PC-9 (cell line): ENCODE measurements around the gene SCLY. TPM values are rescaled to one million over a fixed set of nuclear protein-coding genes. Genes with fewer than 3 reads are reported as not detected.

Experiments used
- BruUV-seq: library from RNA; stranded (reverse); fragments of 400-500 nt; replicated peaks from 2 replicates; lab custom pipeline; 2021; lab: Mats Ljungman, UMichigan
- CTCF ChIA-PET: fragments of 300-600 bp; sonication (Branson Sonifier 250); formaldehyde crosslinking; loops from one replicate; lab custom pipeline; 2022; ENCODE audit warnings: antibody characterized with exemption; lab: Charles Lee
- POLR2A ChIA-PET: fragments of 300-600 bp; sonication (Branson Sonifier 250); formaldehyde crosslinking; loops from one replicate; lab custom pipeline; 2022; ENCODE audit warnings: antibody characterized with exemption; ENCODE audit not compliant: unreplicated experiment; lab: Charles Lee
- DNase-seq, 2 experiments: peaks; one replicate each; pipeline versions ENCODE4 v3.0.0 to v3.0.0-alpha.2; 2015 to 2022; ENCODE audit warnings: mixed read lengths in 1 of 2
- H2AFZ ChIP-seq: fragments of 200-600 bp; sonication (generic); 2 replicates; pipeline ENCODE4 v1.8.1; 2017; ENCODE audit warnings: antibody characterized with exemption
- H3F3A ChIP-seq: fragments of 200-600 bp; sonication (generic); 2 replicates; pipeline ENCODE4 v1.8.1; 2017; ENCODE audit warnings: antibody characterized with exemption, mild to moderate bottlenecking, low read depth; ENCODE audit not compliant: insufficient read depth
- H3K27ac ChIP-seq: fragments of 200-600 bp; sonication (generic); 2 replicates; pipeline ENCODE4 v1.6.1; 2016; ENCODE audit warnings: mixed run types
- H3K27me3 ChIP-seq: fragments of 200-600 bp; sonication (generic); 2 replicates; pipeline ENCODE4 v1.6.1; 2016; ENCODE audit warnings: low read depth, mixed run types; ENCODE audit not compliant: insufficient read depth
- H3K36me3 ChIP-seq: fragments of 200-600 bp; sonication (generic); 2 replicates; pipeline ENCODE4 v1.6.1; 2016; ENCODE audit warnings: low read depth, mixed run types
- H3K4me1 ChIP-seq: fragments of 200-600 bp; sonication (generic); replicated peaks from 2 replicates; pipeline ENCODE4 v1.6.1; 2016; ENCODE audit warnings: mixed run types; ENCODE audit not compliant: insufficient read depth
- H3K4me2 ChIP-seq: fragments of 200-600 bp; sonication (generic); 2 replicates; pipeline ENCODE4 v1.6.1; 2017; ENCODE audit warnings: mixed run types
- H3K4me3 ChIP-seq: fragments of 200-600 bp; sonication (generic); 2 replicates; pipeline ENCODE4 v1.6.1; 2016; ENCODE audit warnings: mixed run types
- H3K79me2 ChIP-seq: fragments of 200-600 bp; sonication (generic); 2 replicates; pipeline ENCODE4 v1.6.1; 2017; ENCODE audit warnings: low read depth, mixed run types
- H3K9me2 ChIP-seq: fragments of 200-600 bp; sonication (generic); 2 replicates; pipeline ENCODE4 v1.8.1; 2017; ENCODE audit warnings: mild to moderate bottlenecking; ENCODE audit not compliant: insufficient read depth
- H3K9me3 ChIP-seq: fragments of 200-600 bp; sonication (generic); 2 replicates; pipeline ENCODE4 v1.8.1; 2016; ENCODE audit warnings: low read depth; ENCODE audit not compliant: insufficient read depth
- H4K20me1 ChIP-seq: fragments of 200-600 bp; sonication (generic); 2 replicates; pipeline ENCODE4 v1.8.1; 2017; ENCODE audit not compliant: insufficient read depth
- CTCF ChIP-seq: fragments of 200-600 bp; sonication (generic); conservative IDR thresholded peaks from 2 replicates; pipeline ENCODE4 v1.6.1; 2017; ENCODE audit warnings: mixed run types, antibody characterized with exemption, mild to moderate bottlenecking, moderate library complexity
- EZH2 ChIP-seq: fragments of 200-600 bp; sonication (generic); IDR thresholded peaks from 2 replicates; pipeline ENCODE4 v1.8.0; 2017; ENCODE audit warnings: antibody characterized with exemption, low read depth
- intact Hi-C: fragments of 100-400 bp; cut with micrococcal nuclease; formaldehyde crosslinking; loops from one replicate; pipeline ENCODE4 v1.10.0; 2022; ENCODE audit not compliant: unreplicated experiment
- total RNA-seq: library from RNA; stranded (reverse); gene quantifications from 2 replicates; pipeline ENCODE4 v1.2.3, GENCODE V29; 2021

Gene SCLY
- total RNA-seq, 1 experiment from 2014 or later = 40.0 TPM

GRCh38 chr2:238130696-238131628 is 70.2 kb downstream of the SCLY start:
- intact Hi-C loops = no loop called here
- Histone ChIP-seq H3K36me3 (no peaks in the 10 kb centered on the region), H3K9me2 (no peaks in the 10 kb centered on the region), H2AFZ (no peak overlapping the region), H3K4me3 (no peak overlapping the region), H3K4me1 (no peaks in the 10 kb centered on the region), H3K27me3 (no peaks in the 10 kb centered on the region), H4K20me1 (no peaks in the 10 kb centered on the region), H3K9me3 (peaks cover 8% of the 10 kb centered on the region; the same call in 1 of the 2 replicates), H3K4me2 (no peak overlapping the region), H3K79me2 (no peaks in the 10 kb centered on the region), H3F3A (peaks cover 19% of the 10 kb centered on the region), H3K27ac (no peak overlapping the region)
- TF ChIP-seq CTCF = no peak
- CTCF ChIA-PET = interaction anchor here (0.6 kb wide), 1 partner anchor 702 kb away, joined by 3 read pairs; no protein-coding TSS in a partner anchor
- POLR2A ChIA-PET = no interaction called here
- no peak for DNase-seq
- BruUV-seq = no TSS peak

- POLR2A ChIA-PET = no interaction called here
- H3K36me3 ChIP-seq = no peaks in the 10 kb centered on the region
- H3K9me2 ChIP-seq = no peaks in the 10 kb centered on the region
- no peak overlapping the region for H3K4me2 ChIP-seq
- peaks cover 5% of the 10 kb centered on the region for H3K4me1 ChIP-seq
- H3K27me3 ChIP-seq = no peaks in the 10 kb centered on the region
- H3F3A ChIP-seq = peaks cover 15% of the 10 kb centered on the region; the same call in 1 of the 2 replicates
- BruUV-seq = no TSS peak
- DNase-seq = no peak
- CTCF ChIA-PET = interaction anchor here (0.6 kb wide), 1 partner anchor 703 kb away, joined by 3 read pairs; no protein-coding TSS in a partner anchor
- no peak overlapping the region for H2AFZ ChIP-seq
- intact Hi-C loops = no loop called here
- TF ChIP-seq CTCF = no peak
- no peak for TF ChIP-seq EZH2
- no peaks in the 10 kb centered on the region for H3K79me2 ChIP-seq
- H4K20me1 ChIP-seq = no peaks in the 10 kb centered on the region
- H3K4me3 ChIP-seq = no peak overlapping the region
- H3K27ac ChIP-seq = no peak overlapping the region
- no peaks in the 10 kb centered on the region for H3K9me3 ChIP-seq
Observed at GRCh38 chr2:238131761-238132462, 71.1 kb downstream of the SCLY start.
